AG09319 (cell line): Measurements from ENCODE around the gene ARHGEF10L.

Experiments used
- DNase-seq: peaks from one replicate; pipeline ENCODE4 v3.0.0-alpha.2; 2010; ENCODE audit warnings: low read depth; ENCODE audit errors: extremely low read depth
- CTCF ChIP-seq: IDR thresholded peaks from 2 replicates; pipeline ENCODE4 v1.5.1; 2011; ENCODE audit warnings: low read depth, mild to moderate bottlenecking, inconsistent platforms, low read length, moderate library complexity

ARHGEF10L gene

GRCh38 chr1:17581389-17582123 is 42.1 kb downstream of the ARHGEF10L start:
- TF ChIP-seq CTCF, result no peak
- DNase-seq, result no peak

- TF ChIP-seq CTCF, result no peak
- no peak for DNase-seq
These were observed 42.8 kb downstream of the ARHGEF10L start for GRCh38 chr1:17582124-17582774.

GRCh38 chr1:17584539-17584938 is 45.0 kb downstream of the ARHGEF10L start:
- no peak for DNase-seq
- TF ChIP-seq CTCF, result no peak

- DNase-seq, result no peak
- no peak for TF ChIP-seq CTCF
These were observed 45.9 kb downstream of the ARHGEF10L start for GRCh38 chr1:17585266-17585987.

- no peak for TF ChIP-seq CTCF
- DNase-seq, result peak; percentile 67
These were observed 46.9 kb downstream of the ARHGEF10L start for GRCh38 chr1:17586172-17586964.

- no peak for TF ChIP-seq CTCF
- DNase-seq, result no peak
These were observed 48.2 kb downstream of the ARHGEF10L start for GRCh38 chr1:17587693-17588047.
